HepG2 (cell line): ENCODE results near the gene SEMA3F. TPM values are rescaled to one million over a fixed set of nuclear protein-coding genes. Genes with fewer than 3 reads are reported as not detected.

ENCODE experiments used
- BCL3 ChIP-seq: sonication (generic); formaldehyde crosslinking; IDR thresholded peaks from 2 replicates; pipeline ENCODE4 v1.5.1; 2020; ENCODE audit warnings: mild to moderate bottlenecking, missing genetic modification reagents, moderate library complexity
- CREM ChIP-seq, 2 experiments: sonication (generic) in 1 of 2; formaldehyde crosslinking in 1 of 2; IDR thresholded peaks; 2 replicates each; pipeline versions ENCODE4 v1.4.0 to v1.6.1; 2016 to 2020; ENCODE audit warnings: antibody characterized with exemption in 1 of 2, mild to moderate bottlenecking in 1 of 2, missing genetic modification reagents in 1 of 2
- E2F5 ChIP-seq: sonication (generic); formaldehyde crosslinking; conservative IDR thresholded peaks from 2 replicates; pipeline ENCODE4 v1.4.0; 2020; ENCODE audit warnings: missing genetic modification reagents
- FOXA1 ChIP-seq, 2 experiments: fragments of 450-650 bp in 1 of 2; sonication (generic) in 1 of 2; formaldehyde crosslinking in 1 of 2; IDR thresholded peaks; 2 replicates each; pipeline versions ENCODE4 v1.4.0 to v1.6.1; 2016 to 2020; ENCODE audit warnings: missing genetic modification reagents in 1 of 2
- GZF1 ChIP-seq: sonication (generic); formaldehyde crosslinking; IDR thresholded peaks from 2 replicates; pipeline ENCODE4 v1.5.1; 2020; ENCODE audit warnings: mild to moderate bottlenecking, missing genetic modification reagents
- HMGXB4 ChIP-seq, 2 experiments: sonication (generic) in 1 of 2; formaldehyde crosslinking in 1 of 2; IDR thresholded peaks; 2 replicates each; pipeline versions ENCODE4 v1.4.0 to v1.6.1; 2018 to 2020; ENCODE audit warnings: missing genetic modification reagents in 2 of 2, borderline replicate concordance in 1 of 2, low read depth in 1 of 2, mild to moderate bottlenecking in 1 of 2, missing biosample characterization in 1 of 2
- KDM2A ChIP-seq: sonication (generic); formaldehyde crosslinking; IDR thresholded peaks from 2 replicates; pipeline ENCODE4 v1.4.0; 2020; ENCODE audit warnings: low read depth, missing genetic modification reagents, borderline replicate concordance
- MXD4 ChIP-seq: IDR thresholded peaks from 2 replicates; pipeline ENCODE4 v1.6.1; 2016; ENCODE audit warnings: mild to moderate bottlenecking, missing biosample characterization, missing genetic modification reagents
- RFX1 ChIP-seq: fragments of 450-650 bp; IDR thresholded peaks from 2 replicates; pipeline ENCODE4 v1.6.1; 2017
- SAP130 ChIP-seq: IDR thresholded peaks from 2 replicates; pipeline ENCODE4 v1.6.1; 2016; ENCODE audit warnings: low read depth
- SOX5 ChIP-seq: IDR thresholded peaks from 2 replicates; pipeline ENCODE4 v1.6.1; 2016; ENCODE audit warnings: borderline replicate concordance
- TBX2 ChIP-seq: sonication (generic); formaldehyde crosslinking; IDR thresholded peaks from 2 replicates; pipeline ENCODE4 v1.5.0; 2020; ENCODE audit warnings: missing genetic modification reagents, mild to moderate bottlenecking, borderline replicate concordance
- ZBTB49 ChIP-seq: sonication (generic); formaldehyde crosslinking; IDR thresholded peaks from 2 replicates; pipeline ENCODE4 v1.4.0; 2020; ENCODE audit warnings: missing genetic modification reagents, borderline replicate concordance
- ZNF10 ChIP-seq: sonication (generic); formaldehyde crosslinking; IDR thresholded peaks from 2 replicates; pipeline ENCODE4 v1.4.0; 2020; ENCODE audit warnings: mild to moderate bottlenecking, low read depth, missing genetic modification reagents, borderline replicate concordance
- ZNF510 ChIP-seq: sonication (generic); formaldehyde crosslinking; IDR thresholded peaks from 2 replicates; pipeline ENCODE4 v1.4.0; 2020; ENCODE audit warnings: low read depth, mild to moderate bottlenecking, missing genetic modification reagents
- ZNF512B ChIP-seq: sonication (generic); formaldehyde crosslinking; IDR thresholded peaks from 2 replicates; pipeline ENCODE4 v1.5.1; 2020; ENCODE audit warnings: missing genetic modification reagents, mild to moderate bottlenecking, borderline replicate concordance
- ZNF839 ChIP-seq: sonication (generic); formaldehyde crosslinking; IDR thresholded peaks from 2 replicates; pipeline ENCODE4 v1.4.0; 2020; ENCODE audit warnings: missing genetic modification reagents, mild to moderate bottlenecking, borderline replicate concordance
- polyA plus RNA-seq, 8 experiments: library from polyadenylated mRNA; depleted of rRNA in 3 of 8; stranded (reverse) in 7 of 8; unstranded in 1 of 8; fragments of >200 nt; fragmentation: Illumina TruSeq in 4 of 8; extraction: Trizol in 4 of 8; gene quantifications; 2 replicates each; pipeline versions ENCODE4 v1.2.1 to v1.2.3, GENCODE V29; 2011 to 2016; ENCODE audit warnings: low read depth in 4 of 8, missing spikeins in 1 of 8, mixed read lengths in 1 of 8; ENCODE audit not compliant: insufficient read depth in 1 of 8
- total RNA-seq, 5 experiments: library from RNA; depleted of rRNA; stranded (reverse); fragments of >200 nt; fragmentation: Illumina TruSeq; extraction: Trizol; gene quantifications; 2 replicates each; pipeline ENCODE4 v1.2.3, GENCODE V29; 2016; ENCODE audit warnings: low read depth in 1 of 5

Gene SEMA3F
- total and polyA plus RNA-seq, 2 of the 13 experiments (the other 11 are each of a cell fraction or from before 2014, with no cell fraction given), result 7.6 to 17.2 TPM

GRCh38 chr3:50171540-50172301, 16.6 kb downstream of the SEMA3F start (continued):
- peak; percentile 74 to 77; a peak in 2 of 4 replicates for TF ChIP-seq HMGXB4 (CRISPR knock-in tag; IDR thresholded peaks at IDR 0.05; ENCODE audit: borderline replicate concordance in 1 of 2, low read depth in 1 of 2)
- TF ChIP-seq KDM2A (CRISPR knock-in tag), result peak; percentile 94
- no peak for TF ChIP-seq ZNF839 (CRISPR knock-in tag)
- peak; percentile 75; the same call in 1 of the 2 replicates for TF ChIP-seq MXD4
- peak; percentile 95 for TF ChIP-seq SOX5 (CRISPR knock-in tag)
- TF ChIP-seq SAP130 (CRISPR knock-in tag), result peak; percentile 98
- no peak for TF ChIP-seq RFX1
- TF ChIP-seq E2F5 (CRISPR knock-in tag), result 0 out of 2 replicates have a peak, but pooled peaks have one; percentile 42
- peak; percentile 93 for TF ChIP-seq GZF1 (CRISPR knock-in tag)
- no peak for TF ChIP-seq ZNF10 (CRISPR knock-in tag)
- TF ChIP-seq TBX2 (CRISPR knock-in tag), result peak; percentile 100
- TF ChIP-seq ZNF510 (CRISPR knock-in tag), result peak; percentile 59; the same call in 1 of the 2 replicates
- peak; percentile 76; the same call in 1 of the 2 replicates for TF ChIP-seq CREM (IDR thresholded peaks at IDR 0.05)
- no peak for TF ChIP-seq CREM (CRISPR knock-in tag; IDR thresholded peaks at IDR 0.05)
- peak; percentile 12; the same call in 1 of the 2 replicates for TF ChIP-seq ZBTB49
- TF ChIP-seq BCL3 (CRISPR knock-in tag), result peak; percentile 99
- TF ChIP-seq FOXA1 (IDR thresholded peaks at IDR 0.05), result no peak
- TF ChIP-seq FOXA1 (CRISPR knock-in tag; IDR thresholded peaks at IDR 0.05), result peak; percentile 89; the same call in 1 of the 2 replicates
- TF ChIP-seq ZNF512B, result no peak
